Progenitor cell of endocrine pancreas (in vitro differentiated cells): ENCODE results near the gene DLST. TPM values are rescaled to one million over a fixed set of nuclear protein-coding genes. Genes with fewer than 3 reads are reported as not detected.

Experiments
- DNase-seq: peaks from one replicate; pipeline ENCODE4 v3.0.0; 2021; ENCODE audit warnings: low spot score; ENCODE audit not compliant: unreplicated experiment
- H3K27ac Mint-ChIP-seq: 2 replicates; pipeline ENCODE4 v1.8.0; 2021; ENCODE audit warnings: mild to moderate bottlenecking, moderate library complexity, mixed read lengths
- H3K27me3 Mint-ChIP-seq: 2 replicates; pipeline ENCODE4 v1.8.0; 2021; ENCODE audit warnings: mixed read lengths
- H3K36me3 Mint-ChIP-seq: 2 replicates; pipeline ENCODE4 v1.8.0; 2022; ENCODE audit warnings: mixed read lengths; ENCODE audit not compliant: insufficient read depth
- H3K4me1 Mint-ChIP-seq: 2 replicates; pipeline ENCODE4 v1.8.0; 2021; ENCODE audit warnings: low read depth, mixed read lengths
- H3K4me3 Mint-ChIP-seq: 2 replicates; pipeline ENCODE4 v1.8.0; 2021; ENCODE audit warnings: low read depth, mild to moderate bottlenecking, moderate library complexity, mixed read lengths
- H3K9me3 Mint-ChIP-seq: 2 replicates; pipeline ENCODE4 v1.8.0; 2021; ENCODE audit warnings: low read depth, mixed read lengths
- CTCF ChIP-seq: fragments of 200-600 bp; sonication (generic); IDR thresholded peaks from one replicate; pipeline ENCODE4 v1.5.0; 2021; ENCODE audit warnings: antibody characterized with exemption, mild to moderate bottlenecking; ENCODE audit not compliant: unreplicated experiment
- total RNA-seq: library from RNA; stranded (reverse); gene quantifications from 2 replicates; pipeline ENCODE4 v1.2.1, GENCODE V29; 2021

Gene DLST
- total RNA-seq, 1 donor from 2014 or later = 97.8 TPM

GRCh38 chr14:74867673-74868072, 14.0 kb upstream of the DLST start:
- Mint-ChIP-seq H3K27me3 (peaks cover 24% of the 10 kb centered on the region), H3K27ac (no peak overlapping the region), H3K4me1 (no peaks in the 10 kb centered on the region), H3K9me3 (no peaks in the 10 kb centered on the region), H3K36me3 (no peaks in the 10 kb centered on the region), H3K4me3 (no peak overlapping the region)
- no peak for TF ChIP-seq CTCF
- DNase-seq = no peak

GRCh38 chr14:74868739-74869138, 13.0 kb upstream of the DLST start:
- Mint-ChIP-seq H3K4me3 (no peak overlapping the region), H3K36me3 (no peaks in the 10 kb centered on the region), H3K4me1 (peaks cover 1% of the 10 kb centered on the region), H3K27ac (no peak overlapping the region), H3K27me3 (peaks cover 18% of the 10 kb centered on the region), H3K9me3 (no peaks in the 10 kb centered on the region)
- no peak for TF ChIP-seq CTCF
- DNase-seq = no peak

GRCh38 chr14:74871819-74872218, 9.9 kb upstream of the DLST start:
- no peaks in the 10 kb centered on the region for H3K9me3 Mint-ChIP-seq
- peaks cover 1% of the 10 kb centered on the region for H3K4me1 Mint-ChIP-seq
- H3K27me3 Mint-ChIP-seq = peaks cover 15% of the 10 kb centered on the region

GRCh38 chr14:74875204-74875603, 6.5 kb upstream of the DLST start:
- H3K27ac Mint-ChIP-seq = no peak overlapping the region
- no peaks in the 10 kb centered on the region for H3K36me3 Mint-ChIP-seq
- TF ChIP-seq CTCF = no peak

More at GRCh38 chr14:74871819-74872218, 9.9 kb upstream of the DLST start:
- Mint-ChIP-seq H3K27ac (no peak overlapping the region), H3K4me3 (no peak overlapping the region), H3K36me3 (no peaks in the 10 kb centered on the region)
- TF ChIP-seq CTCF = no peak
- no peak for DNase-seq

GRCh38 chr14:74875941-74876913, 5.5 kb upstream of the DLST start, which contains the start of gene PROX2:
Gene PROX2, minus strand, starts transcription at chr14:74876145. Its CDS starts 12,311 bp downstream, at chr14:74863834.
- H3K27ac Mint-ChIP-seq = no peak within 1 kb of the TSS
- H3K27me3 Mint-ChIP-seq = peaks cover 11% of the 10 kb centered on the region
- no peak for DNase-seq
- peaks cover 14% of the 10 kb centered on the region for H3K4me1 Mint-ChIP-seq
- H3K36me3 Mint-ChIP-seq = no peaks in the 10 kb centered on the region
- no peak within 1 kb of the TSS for H3K4me3 Mint-ChIP-seq
- no peaks in the 10 kb centered on the region for H3K9me3 Mint-ChIP-seq
- no peak for TF ChIP-seq CTCF

More at GRCh38 chr14:74875204-74875603, 6.5 kb upstream of the DLST start:
- peaks cover 11% of the 10 kb centered on the region for H3K27me3 Mint-ChIP-seq
- H3K4me3 Mint-ChIP-seq = no peak overlapping the region
- H3K4me1 Mint-ChIP-seq = peaks cover 7% of the 10 kb centered on the region
- DNase-seq = no peak
- no peaks in the 10 kb centered on the region for H3K9me3 Mint-ChIP-seq
